NCI-H446 (cell line): ENCODE results near the gene FERMT2.

Experiments
- DNase-seq, 2 experiments: peaks; one replicate each; lab custom pipeline; 2025; lab: John Stamatoyannopoulos, UW

The FERMT2 gene, protein sequence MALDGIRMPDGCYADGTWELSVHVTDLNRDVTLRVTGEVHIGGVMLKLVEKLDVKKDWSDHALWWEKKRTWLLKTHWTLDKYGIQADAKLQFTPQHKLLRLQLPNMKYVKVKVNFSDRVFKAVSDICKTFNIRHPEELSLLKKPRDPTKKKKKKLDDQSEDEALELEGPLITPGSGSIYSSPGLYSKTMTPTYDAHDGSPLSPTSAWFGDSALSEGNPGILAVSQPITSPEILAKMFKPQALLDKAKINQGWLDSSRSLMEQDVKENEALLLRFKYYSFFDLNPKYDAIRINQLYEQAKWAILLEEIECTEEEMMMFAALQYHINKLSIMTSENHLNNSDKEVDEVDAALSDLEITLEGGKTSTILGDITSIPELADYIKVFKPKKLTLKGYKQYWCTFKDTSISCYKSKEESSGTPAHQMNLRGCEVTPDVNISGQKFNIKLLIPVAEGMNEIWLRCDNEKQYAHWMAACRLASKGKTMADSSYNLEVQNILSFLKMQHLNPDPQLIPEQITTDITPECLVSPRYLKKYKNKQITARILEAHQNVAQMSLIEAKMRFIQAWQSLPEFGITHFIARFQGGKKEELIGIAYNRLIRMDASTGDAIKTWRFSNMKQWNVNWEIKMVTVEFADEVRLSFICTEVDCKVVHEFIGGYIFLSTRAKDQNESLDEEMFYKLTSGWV

DNA sequence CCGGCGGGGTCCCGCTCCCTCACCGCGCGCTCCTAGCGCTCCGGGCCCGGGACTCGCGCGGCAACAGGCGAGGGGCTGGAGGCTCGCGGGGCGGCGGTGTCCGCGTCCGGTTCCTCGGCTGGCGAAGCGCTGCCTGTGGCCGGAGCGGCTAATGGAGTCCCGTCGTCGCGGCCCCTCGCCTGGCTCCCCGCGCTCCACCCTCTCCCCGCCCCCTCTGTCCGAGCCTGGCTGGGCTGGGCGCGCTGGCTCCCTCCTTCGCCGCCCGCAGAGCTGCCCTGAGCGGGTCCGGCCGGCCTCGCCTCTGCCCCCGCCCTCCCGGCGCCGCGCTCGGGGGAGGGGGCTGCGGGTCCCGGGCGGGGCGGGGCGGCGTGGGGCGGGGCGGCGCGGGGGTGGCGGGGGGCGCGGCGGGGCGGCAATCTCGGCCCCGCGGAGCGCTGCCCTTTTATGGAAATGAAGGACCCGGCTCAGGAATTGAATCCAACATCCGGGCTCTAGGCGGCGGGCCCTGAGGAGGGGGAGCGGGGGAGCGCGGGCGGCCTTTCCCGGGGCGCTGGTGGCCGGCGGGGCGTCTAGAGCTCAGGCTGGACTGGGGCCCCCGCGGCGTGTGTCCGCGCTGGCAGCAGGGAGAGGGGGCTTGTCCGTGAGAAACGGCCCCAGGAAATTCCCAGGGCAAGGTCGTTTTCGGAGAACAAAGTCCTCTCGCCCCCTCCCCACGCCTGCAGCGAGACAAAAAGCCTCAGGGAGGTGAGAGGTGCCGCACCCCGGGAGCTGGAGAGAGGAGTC lies at the start of gene FERMT2:
FERMT2 (minus strand) TSS at position 153 of the 783 bp plus-strand sequence. CDS start 482 bp downstream, outside the sequence.
- peak; percentile 65 to 89 for DNase-seq

GRCh38 chr14:52998376-52999015 lies 47.6 kb upstream of the FERMT2 start:
- DNase-seq: peak in 1 of 2 experiments; percentile 62

GRCh38 chr14:52996493-52996892 lies 45.6 kb upstream of the FERMT2 start:
- DNase-seq: no peak

GRCh38 chr14:52995998-52996397 lies 45.1 kb upstream of the FERMT2 start:
- DNase-seq: no peak

- no peak for DNase-seq
These were observed 41.5 kb upstream of the FERMT2 start for GRCh38 chr14:52992236-52992870.

- DNase-seq: peak in 1 of 2 experiments; percentile 17
These were observed 37.3 kb upstream of the FERMT2 start for GRCh38 chr14:52988139-52988538.

DNA sequence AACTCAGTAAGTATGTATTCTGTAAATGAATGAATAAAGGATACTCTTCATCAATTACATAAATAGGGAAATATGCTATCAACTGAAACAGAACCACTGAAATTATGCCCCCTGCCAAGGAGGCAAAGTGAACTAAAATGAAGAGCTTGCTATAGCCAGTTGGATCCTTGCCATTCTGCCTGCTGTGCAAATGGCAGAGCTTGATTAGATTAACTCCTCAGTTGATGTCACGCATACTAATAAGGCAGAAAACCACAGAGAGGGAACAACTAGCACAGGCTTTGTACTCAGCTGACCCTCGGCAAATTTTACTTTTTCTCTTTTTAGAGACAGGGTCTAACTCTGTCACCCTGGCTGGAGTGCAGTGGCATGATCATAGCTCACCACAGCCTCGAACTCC lies 36.7 kb upstream of the FERMT2 start:
- DNase-seq: peak; percentile 73 to 77

DNA sequence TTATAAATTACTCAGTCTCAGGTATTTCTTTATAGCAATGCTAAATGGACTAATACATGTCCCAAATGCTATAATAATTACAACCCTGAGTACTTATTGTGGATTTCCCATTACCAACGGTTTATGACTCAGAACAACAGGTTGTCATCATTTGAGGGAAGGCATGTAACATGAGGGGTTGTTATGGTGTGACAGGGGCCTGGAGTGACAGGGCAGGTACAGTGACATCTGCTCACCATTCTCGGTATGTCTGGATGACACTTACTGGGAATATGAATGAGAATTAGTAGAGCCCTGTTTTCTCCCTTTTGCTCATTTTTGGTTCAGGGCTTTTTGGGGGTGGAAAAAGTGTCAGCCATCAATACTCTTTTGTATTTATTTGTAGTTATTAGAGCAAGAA lies 36.2 kb upstream of the FERMT2 start:
- no peak for DNase-seq

DNA sequence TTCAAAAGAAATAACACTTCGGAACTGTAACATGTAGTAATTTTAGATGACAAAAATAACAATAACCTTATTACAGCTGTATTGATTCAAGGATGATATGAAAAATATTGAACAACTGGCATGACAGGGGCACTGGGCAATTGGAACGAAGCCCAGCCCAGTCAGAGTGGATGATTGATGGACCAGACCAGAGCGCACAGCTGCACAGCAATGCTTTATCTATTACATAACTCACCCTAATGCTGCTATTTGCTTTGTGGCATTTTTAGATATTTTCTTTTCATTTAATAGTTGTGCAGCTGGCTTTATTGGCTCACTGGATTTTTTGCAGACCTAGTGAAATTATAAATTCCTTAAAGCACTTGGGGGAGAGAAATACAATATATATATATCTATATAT lies 26.9 kb upstream of the FERMT2 start:
- DNase-seq: peak in 1 of 2 experiments; percentile 55

GRCh38 chr14:52974406-52974805 lies 23.6 kb upstream of the FERMT2 start:
- no peak for DNase-seq

GRCh38 chr14:52961060-52961639 lies 10.3 kb upstream of the FERMT2 start:
- peak in 1 of 2 experiments; percentile 62 for DNase-seq

DNA sequence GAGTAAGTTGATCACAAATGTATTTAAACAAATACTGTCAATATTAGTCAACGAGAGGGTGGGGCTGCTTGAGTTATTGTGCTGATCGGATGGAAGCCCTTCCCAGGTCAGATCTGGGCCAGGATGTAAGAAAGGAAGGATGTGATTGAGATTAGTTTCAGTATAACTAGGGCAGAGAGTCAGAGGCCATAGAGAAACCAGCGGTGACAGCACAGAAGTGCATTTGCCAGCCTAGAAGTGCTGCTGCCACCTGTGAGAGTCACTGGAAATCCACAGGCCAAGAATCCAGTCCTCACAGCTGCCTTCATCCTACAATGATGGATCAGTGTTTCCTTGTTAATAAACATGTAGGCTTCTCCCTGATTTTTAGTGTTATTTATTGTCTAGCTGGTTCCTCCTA lies 9.8 kb upstream of the FERMT2 start:
- DNase-seq: no peak

DNA sequence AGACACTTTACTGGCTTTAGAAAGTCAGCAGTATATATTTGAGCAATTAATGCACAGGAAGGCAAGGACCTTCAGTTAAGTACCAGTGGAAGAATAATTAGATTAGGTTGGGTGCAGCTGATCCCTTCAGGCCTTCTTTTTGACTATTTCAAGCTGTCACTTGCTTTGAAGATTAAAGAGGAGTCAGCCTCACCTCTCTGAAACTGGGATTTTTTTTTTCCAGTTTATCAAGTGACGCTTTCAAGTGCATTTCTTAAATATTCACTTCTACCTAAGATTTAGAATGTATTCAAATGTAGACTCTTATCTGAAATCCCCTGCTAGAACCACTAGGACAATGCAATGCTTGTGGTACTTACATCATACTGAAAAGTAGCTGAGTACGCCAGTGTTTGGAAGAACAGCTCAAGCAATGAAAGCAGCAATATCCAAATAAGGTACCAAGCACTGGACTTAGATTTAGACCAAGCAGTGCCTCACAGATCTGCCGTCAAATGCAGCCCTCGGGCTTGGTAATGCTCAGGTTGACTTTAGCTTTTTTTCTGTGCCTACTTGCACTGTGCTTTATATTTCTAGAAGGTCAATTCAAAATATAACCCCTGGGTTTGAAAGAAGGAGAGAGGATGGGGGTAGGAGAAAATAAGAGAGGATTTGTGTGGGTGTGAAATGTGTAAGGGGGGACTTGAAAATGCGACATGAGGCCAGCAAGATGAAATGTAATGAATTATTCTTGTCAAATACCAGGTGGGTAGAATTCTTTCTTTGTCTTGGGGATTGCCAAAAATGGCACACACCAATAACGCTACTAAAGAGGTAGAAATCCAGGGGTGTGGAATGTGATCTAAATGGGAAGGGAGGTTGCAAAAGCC lies 3.7 kb upstream of the FERMT2 start:
- no peak for DNase-seq

GRCh38 chr14:52951681-52952554 lies 1.1 kb upstream of the FERMT2 start:
- peak in 1 of 2 experiments; percentile 43 for DNase-seq

DNA sequence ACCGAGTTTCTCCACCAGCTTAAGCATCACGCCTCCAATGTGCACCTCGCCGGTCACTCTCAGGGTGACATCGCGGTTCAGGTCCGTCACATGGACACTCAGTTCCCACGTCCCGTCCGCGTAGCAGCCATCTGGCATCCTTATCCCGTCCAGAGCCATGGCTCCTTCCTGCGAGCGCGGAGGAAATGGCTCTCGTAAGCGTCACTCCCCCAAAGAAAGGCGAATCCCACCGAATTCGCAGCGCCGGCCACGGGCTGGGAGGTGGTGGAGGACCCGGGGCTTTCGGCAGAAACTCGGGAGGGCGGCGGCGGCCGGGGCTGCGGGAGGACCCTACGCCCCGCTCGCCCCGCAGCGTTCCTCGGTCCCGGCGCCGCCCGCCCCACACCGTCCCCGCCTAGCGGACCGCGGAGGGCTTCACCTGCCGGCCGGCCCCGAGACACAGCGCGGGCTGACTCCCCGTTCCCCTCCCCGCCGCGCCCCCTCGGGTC lies 396 bp downstream of the FERMT2 start:
- peak; percentile 44 to 54 for DNase-seq

DNA sequence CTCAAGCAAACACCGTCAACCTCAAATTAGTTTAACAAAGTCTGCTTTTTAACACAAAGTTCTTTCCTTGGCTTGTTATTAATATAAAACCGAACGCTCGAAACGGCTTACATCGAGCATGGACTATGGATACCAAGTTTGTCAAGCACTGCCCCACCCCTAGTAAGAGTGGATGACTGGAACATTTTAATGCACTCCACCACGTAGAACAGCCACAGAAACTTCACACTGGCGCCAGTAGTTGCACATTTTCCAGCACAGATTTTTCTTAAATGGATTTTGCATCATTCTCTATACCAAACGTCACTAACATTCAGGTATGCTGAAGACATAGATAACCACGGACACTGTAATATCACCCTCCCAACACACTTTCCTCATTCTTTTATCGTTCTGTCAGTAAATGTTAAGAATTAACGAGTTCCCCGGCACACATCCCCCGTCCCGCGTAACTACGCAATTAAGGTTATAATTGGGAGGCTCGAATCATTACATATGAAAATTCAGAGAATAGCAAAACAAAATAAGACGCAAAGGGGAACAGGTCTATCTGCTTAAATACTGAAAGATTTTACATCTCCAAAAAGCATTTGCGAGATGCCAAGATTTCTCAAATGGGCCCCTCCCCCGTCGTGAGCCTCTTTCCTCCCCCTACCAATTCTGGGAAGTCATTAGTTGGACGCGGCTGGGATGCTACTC lies 990 bp downstream of the FERMT2 start:
- peak in 1 of 2 experiments; percentile 8 for DNase-seq

GRCh38 chr14:52949249-52949648 lies 1.6 kb downstream of the FERMT2 start:
- DNase-seq: no peak

- no peak for DNase-seq
These were observed 2.0 kb downstream of the FERMT2 start for GRCh38 chr14:52948836-52949235.
